ENCODE results near the gene RPTOR. TPM values are rescaled to one million over a fixed set of nuclear protein-coding genes. Genes with fewer than 3 reads are reported as not detected.

The RPTOR gene
- total RNA-seq, 1 experiment from 2014 or later, result 25.1 TPM

DNA sequence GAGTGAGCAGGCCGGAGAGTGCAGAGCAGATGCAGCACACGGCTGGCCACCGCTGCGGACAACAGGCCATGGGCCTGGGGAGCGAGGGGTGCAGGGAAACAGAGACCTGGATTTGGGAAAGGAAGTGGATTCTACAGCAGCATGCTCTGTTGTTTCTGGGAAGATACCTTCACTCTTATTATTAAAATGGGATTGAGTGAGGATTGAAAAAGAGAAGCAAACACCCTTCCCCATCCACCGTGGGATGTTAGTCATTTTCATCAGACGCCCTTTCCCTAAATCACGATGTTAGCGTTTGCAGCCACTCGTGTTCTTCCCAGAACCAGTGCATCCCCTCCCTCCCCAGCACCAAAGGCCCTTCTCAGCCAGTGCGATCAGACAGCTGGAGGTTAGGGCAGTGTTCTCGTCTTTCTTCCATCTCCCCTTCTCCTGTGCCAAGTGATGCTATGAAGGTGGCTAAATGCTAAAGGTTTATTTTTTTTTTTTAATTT lies 250.5 kb downstream of the RPTOR start:
- Histone ChIP-seq H3K79me1 (ENCODE audit: insufficient read depth, low read depth, low read length, poor library complexity, severe bottlenecking) (no peaks in the 10 kb centered on the region), H4K5ac (ENCODE audit: insufficient read length, low read depth, low read length) (no peak overlapping the region), H2AFZ (ENCODE audit: low read length) (no peak overlapping the region), H4K8ac (replicated peaks; ENCODE audit: insufficient read length, low read depth, low read length) (no peak overlapping the region), H2BK12ac (ENCODE audit: insufficient read length, low read depth, low read length) (no peak overlapping the region), H3K4ac (ENCODE audit: low read depth, low read length) (no peak overlapping the region), H4K20me1 (ENCODE audit: control insufficient read depth, insufficient read depth, insufficient read length) (no peaks in the 10 kb centered on the region), H3K14ac (ENCODE audit: insufficient read depth, low read length) (no peak overlapping the region), H3K4me2 (ENCODE audit: insufficient read depth, insufficient read length, low read length) (no peak overlapping the region), H3K27ac (ENCODE audit: insufficient read length, low read depth, low read length) (no peak overlapping the region), H3K4me1 (ENCODE audit: insufficient read depth, low read length) (no peaks in the 10 kb centered on the region), H2BK15ac (ENCODE audit: low read depth, low read length) (no peak overlapping the region), H2BK20ac (ENCODE audit: low read depth, low read length, poor library complexity, severe bottlenecking) (no peak overlapping the region), H3K18ac (ENCODE audit: insufficient read length, low read depth, low read length) (no peak overlapping the region), H3K27me3 (ENCODE audit: insufficient read depth, low read length) (no peaks in the 10 kb centered on the region), H3K23me2 (ENCODE audit: insufficient read length, low read depth, low read length, poor library complexity, severe bottlenecking) (no peaks in the 10 kb centered on the region), H3K79me2 (ENCODE audit: insufficient read depth, low read length) (no peaks in the 10 kb centered on the region), H2BK120ac (ENCODE audit: low read depth, low read length, poor library complexity, severe bottlenecking) (no peak overlapping the region), H3K9me3 (ENCODE audit: control insufficient read depth, low read depth, low read length) (no peaks in the 10 kb centered on the region), H2BK5ac (ENCODE audit: insufficient read length, low read length) (no peak overlapping the region), H3K9ac (ENCODE audit: extremely low read depth, insufficient read length, low read length) (no peak overlapping the region), H3T11ph (ENCODE audit: low read length) (no peak overlapping the region), H2AK5ac (ENCODE audit: insufficient read length, low read length) (no peak overlapping the region), H3K23ac (ENCODE audit: insufficient read length, low read depth, low read length) (no peak overlapping the region), H3K56ac (ENCODE audit: insufficient read length, low read depth, low read length) (no peak overlapping the region), H4K91ac (ENCODE audit: insufficient read length, low read depth, low read length) (no peak overlapping the region)
- peak overlapping the region in 1 of 3 experiments; percentile 19; a peak in 1 of 7 replicates for H3K27ac Mint-ChIP-seq
- no peak overlapping the region for H3K4me3 Mint-ChIP-seq
- H3K9me3 Mint-ChIP-seq, result 0 out of 5 replicates have a peak, but pooled peaks cover 0 to 2% of the 10 kb centered on the region in 2 experiments
- H3K27me3 Mint-ChIP-seq (ENCODE audit: low read depth), result no peaks in the 10 kb centered on the region
- H3K4me1 Mint-ChIP-seq, result peaks cover 0 to 23% of the 10 kb centered on the region in 2 experiments; a peak in 2 of 4 replicates
- TF ChIP-seq, protein P1, sequence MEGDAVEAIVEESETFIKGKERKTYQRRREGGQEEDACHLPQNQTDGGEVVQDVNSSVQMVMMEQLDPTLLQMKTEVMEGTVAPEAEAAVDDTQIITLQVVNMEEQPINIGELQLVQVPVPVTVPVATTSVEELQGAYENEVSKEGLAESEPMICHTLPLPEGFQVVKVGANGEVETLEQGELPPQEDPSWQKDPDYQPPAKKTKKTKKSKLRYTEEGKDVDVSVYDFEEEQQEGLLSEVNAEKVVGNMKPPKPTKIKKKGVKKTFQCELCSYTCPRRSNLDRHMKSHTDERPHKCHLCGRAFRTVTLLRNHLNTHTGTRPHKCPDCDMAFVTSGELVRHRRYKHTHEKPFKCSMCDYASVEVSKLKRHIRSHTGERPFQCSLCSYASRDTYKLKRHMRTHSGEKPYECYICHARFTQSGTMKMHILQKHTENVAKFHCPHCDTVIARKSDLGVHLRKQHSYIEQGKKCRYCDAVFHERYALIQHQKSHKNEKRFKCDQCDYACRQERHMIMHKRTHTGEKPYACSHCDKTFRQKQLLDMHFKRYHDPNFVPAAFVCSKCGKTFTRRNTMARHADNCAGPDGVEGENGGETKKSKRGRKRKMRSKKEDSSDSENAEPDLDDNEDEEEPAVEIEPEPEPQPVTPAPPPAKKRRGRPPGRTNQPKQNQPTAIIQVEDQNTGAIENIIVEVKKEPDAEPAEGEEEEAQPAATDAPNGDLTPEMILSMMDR (conservative IDR thresholded peaks at IDR 0.05), result no peak
- no CpG with 5 or more reads among the region's 12 CpGs for WGBS (ENCODE audit: extremely low coverage, insufficient read length, low lambda C conversion rate)
- no peak for DNase-seq
- peaks cover 10 to 13% (median 10%) of the 10 kb centered on the region in 3 experiments; a peak in 5 of 7 replicates for H3K36me3 Mint-ChIP-seq (ENCODE audit: insufficient read depth in 1 of 3, low read depth in 3 of 3)

Measured in H9 (cell line).